ENCODE results near the gene SYT1. TPM values are rescaled to one million over a fixed set of nuclear protein-coding genes. Genes with fewer than 3 reads are reported as not detected.

Gene SYT1
- total RNA-seq, 1 experiment from 2014 or later = 44.9 TPM

GRCh38 chr12:79275631-79276030 is 411.1 kb downstream of the SYT1 start:
- no peak overlapping the region for H2AFZ ChIP-seq (ENCODE audit: low read depth, low read length, poor library complexity, severe bottlenecking)
- no peaks in the 10 kb centered on the region for H3K36me3 ChIP-seq (ENCODE audit: control insufficient read depth in 1 of 2, insufficient read depth in 2 of 2, low read length in 2 of 2)
- ChIA-PET CTCF (no interaction called here), RAD21 (ENCODE audit: low non-redundant PET in 1 of 2, low total read pairs in 2 of 2, uncharacterized antibody in 2 of 2, unreplicated experiment in 2 of 2) (no interaction called here), POLR2A (no interaction called here)
- no peaks in the 10 kb centered on the region for H3K79me2 ChIP-seq (ENCODE audit: insufficient read depth, low read length)
- H3K4me2 ChIP-seq (ENCODE audit: low read length) = no peak overlapping the region
- no peak overlapping the region for H3K4me3 ChIP-seq (replicated peaks in 1 of 2; ENCODE audit: low read depth in 1 of 2, low read length in 2 of 2)
- no peaks in the 10 kb centered on the region for H4K20me1 ChIP-seq (ENCODE audit: insufficient read depth)
- no peaks in the 10 kb centered on the region for H3K4me1 ChIP-seq (ENCODE audit: control insufficient read depth in 1 of 2, insufficient read depth in 2 of 2, low read length in 2 of 2)
- no peak for ATAC-seq
- H3K27me3 ChIP-seq (ENCODE audit: insufficient read depth, low read length) = no peaks in the 10 kb centered on the region
- no peaks in the 10 kb centered on the region for H3K9me2 ChIP-seq (ENCODE audit: insufficient read depth)
- BruUV-seq (replicated peaks) = no TSS peak
- no peak for TF ChIP-seq JUND (IDR thresholded peaks at IDR 0.05)
- TF ChIP-seq TCF7L2 (IDR thresholded peaks at IDR 0.05; ENCODE audit: borderline replicate concordance, extremely low read depth, insufficient read depth, insufficient read length) = no peak
- no peak for TF ChIP-seq EZH2 (IDR thresholded peaks at IDR 0.05)
- no peak for TF ChIP-seq CEBPB (IDR thresholded peaks at IDR 0.05; ENCODE audit: low read depth)
- no peak for TF ChIP-seq POLR2A (IDR thresholded peaks at IDR 0.05; ENCODE audit: borderline replicate concordance, extremely low read depth, insufficient read depth, insufficient read length)
- no peak for TF ChIP-seq ELF1 (IDR thresholded peaks at IDR 0.05; ENCODE audit: borderline replicate concordance, low read depth)
- no peak for TF ChIP-seq ZFX (IDR thresholded peaks at IDR 0.05)
- no peak for TF ChIP-seq CBX3 (IDR thresholded peaks at IDR 0.05; ENCODE audit: low read depth)
- TF ChIP-seq FOSL1 (IDR thresholded peaks at IDR 0.05; ENCODE audit: low read depth) = no peak
- TF ChIP-seq SP1 (IDR thresholded peaks at IDR 0.05; ENCODE audit: low read depth) = no peak
- TF ChIP-seq ATF3 (IDR thresholded peaks at IDR 0.05) = no peak
- no peak for TF ChIP-seq SIN3A (IDR thresholded peaks at IDR 0.05; ENCODE audit: low read depth)
- no peak for TF ChIP-seq ZBTB33 (IDR thresholded peaks at IDR 0.05; ENCODE audit: extremely low read depth, insufficient replicate concordance, low read length)
- TF ChIP-seq EZH2phosphoT487 (IDR thresholded peaks at IDR 0.05; ENCODE audit: borderline replicate concordance) = no peak
- intact Hi-C loops (cut with micrococcal nuclease) = no loop called here
- H3K27ac ChIP-seq (ENCODE audit: low read depth, low read length) = no peak overlapping the region
- no peak overlapping the region for H3K9ac ChIP-seq (ENCODE audit: low read length)
- DNase-seq (ENCODE audit: low read depth, low spot score) = no peak
- no peaks in the 10 kb centered on the region for H3K9me3 ChIP-seq (ENCODE audit: control insufficient read depth in 1 of 2, insufficient read depth in 1 of 2, low read depth in 1 of 2, low read length in 2 of 2)

Measured in HCT116 (cell line).